GM18520 (cell line): ENCODE measurements around the gene MYO15B.
"Not testable (repeated sequence)": the region's sequence is repeated elsewhere in the genome, so short reads cannot be mapped to it uniquely, and the experiment has no call there.

Experiments
- ATAC-seq: cut with Tn5 transposase; IDR thresholded peaks from one replicate; pipeline ENCODE4 v1.9.1; 2021; ENCODE audit not compliant: unreplicated experiment

MYO15B gene

GRCh38 chr17:75575728-75576127, 11.9 kb upstream of the MYO15B start:
- no peak for ATAC-seq

DNA sequence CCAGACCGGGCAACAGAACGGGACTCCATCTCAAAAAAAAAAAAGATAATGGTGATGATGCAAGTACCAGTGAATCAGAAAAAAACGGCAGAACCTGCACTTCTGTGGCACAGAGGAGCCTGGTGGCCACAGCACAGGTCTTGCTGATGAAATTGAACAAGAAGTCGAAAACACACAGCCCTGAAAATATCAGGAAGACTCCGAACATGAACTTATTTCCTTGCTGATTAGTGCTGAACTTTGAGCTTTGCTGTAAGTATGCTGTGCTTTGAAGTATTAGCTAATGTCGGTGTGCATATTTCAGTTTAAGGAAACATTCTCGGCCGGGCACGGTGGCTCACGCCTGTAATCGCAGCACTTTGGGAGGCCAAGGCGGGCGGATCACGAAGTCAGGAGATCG, 10.9 kb upstream of the MYO15B start:
- ATAC-seq, result no peak

DNA sequence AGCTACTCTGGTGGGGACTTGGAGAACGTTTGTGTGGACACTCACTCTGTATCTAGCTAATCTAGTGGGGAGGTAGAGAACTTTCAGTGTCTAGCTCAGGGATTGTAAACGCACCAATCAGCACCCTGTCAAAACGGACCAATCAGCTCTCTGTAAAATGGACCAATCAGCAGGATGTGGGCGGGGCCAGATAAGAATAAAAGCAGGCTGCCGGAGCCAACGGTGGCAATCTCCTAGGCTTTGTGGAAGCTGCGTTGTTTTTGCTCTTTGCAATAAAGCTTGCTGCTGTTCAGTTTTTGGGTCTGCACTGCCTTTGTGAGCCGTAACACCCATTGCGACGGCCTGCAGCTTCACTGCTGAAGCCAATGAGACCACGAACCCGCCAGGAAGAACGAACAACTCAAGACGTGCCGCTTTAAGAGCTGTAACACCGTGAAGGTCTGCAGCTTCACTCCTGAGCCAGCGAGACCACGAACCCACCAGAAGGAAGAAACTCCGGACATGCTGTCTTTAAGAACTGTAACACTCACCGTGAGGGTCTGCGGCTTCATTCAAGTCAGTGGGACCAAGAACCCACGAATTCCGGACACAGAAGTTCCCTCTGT, 6.4 kb upstream of the MYO15B start:
- not testable (repeated sequence) for ATAC-seq

DNA sequence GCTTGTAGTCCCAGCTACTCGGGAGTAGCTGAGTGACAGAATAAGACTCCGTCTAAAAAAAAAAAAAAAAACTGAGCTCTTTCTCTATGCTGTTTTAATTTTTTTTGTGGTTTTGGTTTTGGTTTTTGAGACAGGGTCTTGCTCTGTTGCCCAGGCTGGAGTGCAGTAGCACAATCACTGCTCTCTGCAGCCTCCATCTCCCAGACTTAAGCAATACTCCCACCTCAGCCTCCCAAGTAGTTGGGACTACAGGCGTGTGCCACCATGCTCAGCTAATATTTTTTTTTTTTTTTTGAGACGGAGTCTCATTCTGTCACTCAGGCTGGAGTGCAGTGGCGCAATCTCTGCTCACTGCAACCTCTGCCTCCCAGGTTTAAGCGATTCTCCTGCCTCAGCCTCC, 4.4 kb upstream of the MYO15B start:
- not testable (repeated sequence) for ATAC-seq

DNA sequence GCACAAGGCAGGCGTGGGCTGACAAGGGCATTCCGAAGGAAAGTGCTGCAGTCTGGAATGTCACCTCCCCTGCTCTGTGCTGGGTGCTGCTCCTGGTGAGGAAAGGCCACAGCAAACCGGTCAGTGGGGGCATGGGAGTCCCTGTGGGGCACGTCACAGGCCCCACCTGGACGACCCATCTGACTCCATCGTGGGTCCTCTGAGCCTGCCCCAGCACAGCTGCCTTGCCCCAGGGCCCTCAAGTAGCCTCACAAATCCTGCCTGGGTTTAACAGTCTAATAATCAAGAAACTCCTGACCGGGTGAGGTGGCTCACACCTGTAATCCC, 2.8 kb upstream of the MYO15B start:
- ATAC-seq, result no peak

DNA sequence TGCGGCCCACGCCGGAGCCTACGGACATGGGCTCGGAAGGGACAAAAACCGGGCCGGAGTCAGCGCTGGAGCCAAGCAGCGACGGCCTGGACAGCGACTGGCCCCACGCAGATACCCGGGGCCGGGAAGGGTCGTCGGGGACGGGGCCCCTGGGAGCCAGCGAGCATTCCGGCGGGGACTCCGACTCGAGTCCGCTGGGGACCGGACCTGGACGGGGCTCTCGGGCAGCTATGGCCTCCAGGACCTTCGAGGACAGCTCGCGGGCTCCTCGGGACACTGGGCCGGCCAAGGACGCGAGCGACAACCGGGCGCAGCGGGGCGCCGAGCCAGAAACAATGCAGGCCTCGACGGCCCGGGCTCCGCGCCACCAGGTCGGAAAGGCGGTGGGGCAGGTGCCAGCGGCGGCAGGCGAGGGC, 1.0 kb downstream of the MYO15B start:
- ATAC-seq, result no peak

DNA sequence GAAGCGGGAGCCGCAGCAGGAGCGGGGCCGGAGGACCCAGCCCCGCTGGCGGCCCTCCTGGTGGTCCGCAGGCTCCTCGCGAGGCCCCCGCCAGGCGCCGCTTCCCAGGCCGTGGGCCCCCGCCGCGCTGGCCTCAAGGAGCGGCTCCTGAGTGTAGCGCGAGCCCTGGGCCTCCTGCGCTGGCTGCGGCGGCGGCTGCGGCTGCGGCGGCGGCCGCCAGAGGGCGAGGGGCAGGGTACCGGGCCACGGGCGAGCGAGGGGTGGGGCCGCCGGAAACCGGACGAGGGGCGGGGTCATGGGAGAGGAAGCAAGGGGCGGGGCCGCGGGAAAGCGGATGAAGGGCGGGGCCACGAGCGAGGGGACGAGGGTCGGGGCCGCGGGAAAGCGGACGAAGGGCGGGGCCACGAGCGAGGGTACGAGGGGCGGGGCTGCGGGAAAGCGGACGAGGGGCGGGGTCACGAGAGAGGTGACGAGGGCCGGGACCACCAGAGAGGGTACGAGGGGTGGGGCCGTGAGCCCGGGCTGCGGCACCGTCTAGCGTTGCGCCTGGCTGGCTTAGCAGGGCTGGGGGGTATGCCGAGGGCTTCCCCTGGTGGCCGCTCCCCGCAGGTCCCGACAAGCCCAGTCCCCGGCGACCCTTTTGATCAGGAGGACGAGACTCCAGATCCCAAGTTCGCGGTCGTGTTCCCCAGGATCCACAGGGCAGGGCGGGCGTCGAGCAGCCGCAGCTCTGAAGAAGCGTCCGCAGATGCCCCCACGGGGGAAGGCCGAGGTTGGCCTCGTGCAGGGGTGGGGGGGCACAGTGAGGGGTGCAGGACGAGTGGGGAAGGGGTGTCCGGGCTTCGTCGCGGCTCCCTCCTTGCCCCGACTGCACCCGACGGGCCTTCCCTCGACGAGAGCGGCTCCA, 1.7 kb downstream of the MYO15B start:
- ATAC-seq, result peak; percentile 47

- ATAC-seq, result no peak
These were observed 2.3 kb downstream of the MYO15B start for GRCh38 chr17:75589919-75590303.

- no peak for ATAC-seq
These were observed 2.7 kb downstream of the MYO15B start for GRCh38 chr17:75590314-75590761.

- ATAC-seq, result no peak
These were observed 3.5 kb downstream of the MYO15B start for GRCh38 chr17:75590849-75591721.

- ATAC-seq, result no peak
These were observed 4.2 kb downstream of the MYO15B start for GRCh38 chr17:75591722-75592302.

- ATAC-seq, result no peak
These were observed 4.9 kb downstream of the MYO15B start for GRCh38 chr17:75592348-75593020.

- ATAC-seq, result not testable (repeated sequence)
These were observed 5.8 kb downstream of the MYO15B start for GRCh38 chr17:75593430-75593829.

- ATAC-seq, result no peak
These were observed 7.1 kb downstream of the MYO15B start for GRCh38 chr17:75594499-75595283.

GRCh38 chr17:75595284-75595919, 7.8 kb downstream of the MYO15B start:
- ATAC-seq, result no peak

DNA sequence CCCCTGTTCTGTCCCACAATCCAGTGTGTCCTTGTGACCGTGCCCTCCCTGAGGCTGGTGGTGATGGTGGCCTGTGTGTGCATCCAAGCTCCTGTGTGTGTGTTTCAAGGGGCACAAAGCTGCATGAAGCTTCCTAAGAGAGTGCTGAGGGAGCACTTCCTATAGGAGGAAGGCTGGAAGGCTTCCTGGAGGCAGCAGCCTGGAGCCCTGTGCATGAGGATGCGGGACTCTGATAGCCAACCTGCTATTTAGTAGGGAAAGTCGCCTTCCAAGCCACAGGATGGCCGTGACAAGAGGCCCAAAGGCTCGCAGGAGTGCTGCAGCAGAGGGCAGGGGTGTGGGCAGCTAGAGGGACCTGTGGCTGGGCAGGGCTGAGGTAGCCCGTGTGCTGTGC, 8.3 kb downstream of the MYO15B start:
- no peak for ATAC-seq

DNA sequence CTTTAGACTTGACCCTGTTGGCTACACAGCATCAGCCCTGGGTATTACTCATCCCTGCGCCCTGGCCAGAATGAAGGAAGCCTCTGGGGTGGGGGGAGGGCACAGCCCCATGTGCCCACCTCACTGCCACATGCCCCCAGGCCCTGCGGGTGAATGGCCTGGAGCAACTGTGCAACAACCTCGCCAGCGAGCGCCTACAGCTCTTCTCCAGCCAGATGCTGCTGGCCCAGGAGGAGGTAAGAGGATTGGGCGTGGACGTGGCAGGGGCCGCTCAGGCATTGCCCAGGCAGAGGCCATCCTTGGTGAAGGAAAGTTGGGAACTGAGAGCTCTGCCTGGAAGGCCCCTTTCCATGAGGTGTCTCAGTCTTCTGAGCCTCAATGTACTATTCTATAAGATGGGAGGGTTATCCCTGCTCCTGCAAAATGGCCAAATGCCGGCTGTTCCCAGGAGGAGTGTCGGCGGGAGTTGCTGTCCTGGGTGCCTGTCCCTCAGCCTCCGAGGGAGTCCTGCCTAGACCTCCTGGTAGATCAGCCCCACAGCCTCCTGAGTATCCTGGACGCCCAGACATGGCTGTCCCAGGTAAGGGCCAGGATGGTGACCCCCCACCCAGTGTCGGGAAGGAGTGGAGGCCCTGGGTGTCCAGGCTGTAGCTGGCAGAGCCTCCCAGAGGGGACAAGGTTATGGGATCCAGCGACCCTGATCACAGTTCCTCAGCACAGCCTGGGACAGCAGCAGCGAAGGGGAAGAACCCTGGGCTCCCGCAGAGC, 8.9 kb downstream of the MYO15B start:
- ATAC-seq, result no peak
